ENCODE data around the gene B3GAT1.

Gene B3GAT1

GRCh38 chr11:134362192-134362901, 49.7 kb downstream of the B3GAT1 start:
- H3K4me1 ChIP-seq (ENCODE audit: control insufficient read depth in 1 of 2, insufficient read depth in 1 of 2, low read depth in 1 of 2, low read length in 1 of 2), result no peaks in the 10 kb centered on the region
- no peaks in the 10 kb centered on the region for H3K36me3 ChIP-seq
- no peak overlapping the region for H3K4me3 ChIP-seq (ENCODE audit: low read depth in 1 of 2, low read length in 1 of 2)
- TF ChIP-seq, protein P1, sequence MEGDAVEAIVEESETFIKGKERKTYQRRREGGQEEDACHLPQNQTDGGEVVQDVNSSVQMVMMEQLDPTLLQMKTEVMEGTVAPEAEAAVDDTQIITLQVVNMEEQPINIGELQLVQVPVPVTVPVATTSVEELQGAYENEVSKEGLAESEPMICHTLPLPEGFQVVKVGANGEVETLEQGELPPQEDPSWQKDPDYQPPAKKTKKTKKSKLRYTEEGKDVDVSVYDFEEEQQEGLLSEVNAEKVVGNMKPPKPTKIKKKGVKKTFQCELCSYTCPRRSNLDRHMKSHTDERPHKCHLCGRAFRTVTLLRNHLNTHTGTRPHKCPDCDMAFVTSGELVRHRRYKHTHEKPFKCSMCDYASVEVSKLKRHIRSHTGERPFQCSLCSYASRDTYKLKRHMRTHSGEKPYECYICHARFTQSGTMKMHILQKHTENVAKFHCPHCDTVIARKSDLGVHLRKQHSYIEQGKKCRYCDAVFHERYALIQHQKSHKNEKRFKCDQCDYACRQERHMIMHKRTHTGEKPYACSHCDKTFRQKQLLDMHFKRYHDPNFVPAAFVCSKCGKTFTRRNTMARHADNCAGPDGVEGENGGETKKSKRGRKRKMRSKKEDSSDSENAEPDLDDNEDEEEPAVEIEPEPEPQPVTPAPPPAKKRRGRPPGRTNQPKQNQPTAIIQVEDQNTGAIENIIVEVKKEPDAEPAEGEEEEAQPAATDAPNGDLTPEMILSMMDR (IDR thresholded peaks at IDR 0.05), result no peak
- H3K9me3 ChIP-seq, result no peaks in the 10 kb centered on the region
- H3K27ac ChIP-seq, result no peak overlapping the region
- H3K27me3 ChIP-seq, result peaks cover 15% of the 10 kb centered on the region

DNA sequence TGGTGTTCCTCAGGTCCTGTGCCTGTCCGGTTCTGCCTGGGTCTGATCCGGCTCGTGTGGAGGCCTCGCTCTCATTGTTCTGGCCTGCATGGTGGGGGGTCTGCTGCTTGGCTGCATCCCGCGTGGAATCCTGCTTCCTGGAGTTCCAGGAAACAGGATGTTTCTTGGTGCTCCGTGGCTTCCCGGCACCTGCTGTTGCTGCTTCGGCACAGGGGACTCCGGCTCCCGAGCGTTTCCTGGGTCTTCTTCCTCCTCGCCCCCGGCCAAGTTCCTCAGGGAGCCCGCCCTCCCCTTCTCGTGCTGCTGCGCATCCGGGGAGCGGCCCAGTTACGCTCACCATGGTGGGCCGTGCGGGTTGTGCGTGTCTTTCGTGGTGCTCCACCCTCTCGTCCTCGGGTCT, 50.4 kb downstream of the B3GAT1 start:
- Histone ChIP-seq H3K9me3 (no peaks in the 10 kb centered on the region), H3K27ac (no peak overlapping the region), H3K27me3 (peaks cover 15% of the 10 kb centered on the region), H3K4me1 (ENCODE audit: control insufficient read depth in 1 of 2, insufficient read depth in 1 of 2, low read depth in 1 of 2, low read length in 1 of 2) (no peaks in the 10 kb centered on the region), H3K4me3 (ENCODE audit: low read depth in 1 of 2, low read length in 1 of 2) (no peak overlapping the region), H3K36me3 (no peaks in the 10 kb centered on the region)
- TF ChIP-seq, protein P1 (IDR thresholded peaks at IDR 0.05), result no peak

- Histone ChIP-seq H3K27me3 (peaks cover 15% of the 10 kb centered on the region), H3K4me1 (ENCODE audit: control insufficient read depth in 1 of 2, insufficient read depth in 1 of 2, low read depth in 1 of 2, low read length in 1 of 2) (no peaks in the 10 kb centered on the region), H3K4me3 (ENCODE audit: low read depth in 1 of 2, low read length in 1 of 2) (no peak overlapping the region), H3K9me3 (no peaks in the 10 kb centered on the region), H3K27ac (no peak overlapping the region), H3K36me3 (no peaks in the 10 kb centered on the region)
- TF ChIP-seq, protein P1 (IDR thresholded peaks at IDR 0.05), result no peak
Measured at GRCh38 chr11:134360050-134360835, 51.8 kb downstream of the B3GAT1 start.

GRCh38 chr11:134359646-134360045, 52.4 kb downstream of the B3GAT1 start:
- Histone ChIP-seq H3K4me3 (ENCODE audit: low read depth in 1 of 2, low read length in 1 of 2) (no peak overlapping the region), H3K27me3 (peaks cover 15% of the 10 kb centered on the region), H3K27ac (no peak overlapping the region), H3K9me3 (no peaks in the 10 kb centered on the region), H3K36me3 (no peaks in the 10 kb centered on the region), H3K4me1 (ENCODE audit: control insufficient read depth in 1 of 2, insufficient read depth in 1 of 2, low read depth in 1 of 2, low read length in 1 of 2) (no peaks in the 10 kb centered on the region)
- TF ChIP-seq, protein P1 (IDR thresholded peaks at IDR 0.05), result no peak

- TF ChIP-seq, protein P1 (IDR thresholded peaks at IDR 0.05), result no peak
- no peaks in the 10 kb centered on the region for H3K36me3 ChIP-seq
- no peak overlapping the region for H3K27ac ChIP-seq
- no peaks in the 10 kb centered on the region for H3K4me1 ChIP-seq (ENCODE audit: control insufficient read depth in 1 of 2, insufficient read depth in 1 of 2, low read depth in 1 of 2, low read length in 1 of 2)
- H3K27me3 ChIP-seq, result peaks cover 15% of the 10 kb centered on the region
- H3K4me3 ChIP-seq (ENCODE audit: low read depth in 1 of 2, low read length in 1 of 2), result no peak overlapping the region
- no peaks in the 10 kb centered on the region for H3K9me3 ChIP-seq
Measured at GRCh38 chr11:134358856-134359490, 53.1 kb downstream of the B3GAT1 start.
